GM12878 (cell line): ENCODE results near the gene METTL13. TPM values are rescaled to one million over a fixed set of nuclear protein-coding genes. Genes with fewer than 3 reads are reported as not detected.

Experiments used
- ATAC-seq: fragments of 200-7000 bp; cut with Tn5 transposase; 3 replicates; pipeline ENCODE4 v1.9.1; 2020; ENCODE audit warnings: mild to moderate bottlenecking, moderate library complexity
- BruUV-seq: library from RNA; stranded (reverse); fragments of 400-500 nt; replicated peaks from 2 replicates; lab custom pipeline; 2021; lab: Mats Ljungman, UMichigan
- CTCF ChIA-PET: fragments of 300-600 bp; sonication (Branson Sonifier 250); formaldehyde crosslinking; extraction: SDS; loops from one replicate; lab custom pipeline; 2021; ENCODE audit warnings: inconsistent platforms; lab: Yijun Ruan, JAX
- POLR2A ChIA-PET: fragments of 350-600 bp; formaldehyde crosslinking; extraction: SDS; loops from one replicate; lab custom pipeline; 2021; ENCODE audit warnings: inconsistent platforms; lab: Charles Lee
- RAD21 ChIA-PET: fragments of 300-600 bp; sonication (Branson Sonifier 250); formaldehyde crosslinking; loops from one replicate; lab custom pipeline; 2023; ENCODE audit warnings: antibody characterized with exemption; ENCODE audit not compliant: unreplicated experiment; lab: Charles Lee
- SMC1A ChIA-PET: fragments of 300-600 bp; sonication (Branson Sonifier 250); formaldehyde crosslinking; loops from one replicate; lab custom pipeline; 2023; ENCODE audit not compliant: unreplicated experiment, uncharacterized antibody; lab: Charles Lee
- DNase-seq: peaks from one replicate; pipeline ENCODE4 v3.0.0-alpha.2; 2011; ENCODE audit warnings: low read depth, low spot score
- FAIRE-seq: peaks from 3 replicates; lab custom pipeline; 2011; peaks lifted over from hg19 to GRCh38; lab: Jason Lieb, UNC
- H2AFZ ChIP-seq: 2 replicates; pipeline ENCODE4 v1.6.0; 2011; ENCODE audit warnings: low read depth, low read length, control low read depth; ENCODE audit not compliant: control insufficient read depth
- H3K27ac ChIP-seq: 2 replicates; pipeline ENCODE4 v1.5.1; 2011; ENCODE audit warnings: control low read depth; ENCODE audit not compliant: control insufficient read depth, insufficient read depth
- H3K27me3 ChIP-seq, 2 experiments: replicated peaks in 1 of 2; 2 replicates each; pipeline versions ENCODE4 v1.6.0 to v1.6.1; 2011; ENCODE audit warnings: low read length in 1 of 2; ENCODE audit not compliant: control insufficient read depth in 2 of 2, insufficient read depth in 2 of 2
- H3K36me3 ChIP-seq, 2 experiments: 2 replicates each; pipeline ENCODE4 v1.5.1; 2011; ENCODE audit warnings: low read length in 1 of 2; ENCODE audit not compliant: control insufficient read depth in 2 of 2, insufficient read depth in 2 of 2
- H3K4me1 ChIP-seq: 2 replicates; pipeline ENCODE4 v1.6.1; 2011; ENCODE audit warnings: mild to moderate bottlenecking, low read length, moderate library complexity, mixed read lengths; ENCODE audit not compliant: control insufficient read depth, insufficient read depth
- H3K4me2 ChIP-seq: 2 replicates; pipeline ENCODE4 v1.6.0; 2011; ENCODE audit warnings: control low read depth; ENCODE audit not compliant: control insufficient read depth, insufficient read depth
- H3K4me3 ChIP-seq: fragments of 200-600 bp; sonication (generic); 2 replicates; pipeline ENCODE4 v1.5.1; 2016
- H3K79me2 ChIP-seq: 2 replicates; pipeline ENCODE4 v1.6.0; 2011; ENCODE audit warnings: low read length; ENCODE audit not compliant: control insufficient read depth, insufficient read depth
- H3K9ac ChIP-seq: 2 replicates; pipeline ENCODE4 v1.8.0; 2011; ENCODE audit warnings: low read length, control low read depth, mixed read lengths; ENCODE audit not compliant: control insufficient read depth, insufficient read depth
- H3K9me3 ChIP-seq: replicated peaks from 3 replicates; pipeline ENCODE4 v1.5.1; 2011; ENCODE audit warnings: mild to moderate bottlenecking, low read length; ENCODE audit not compliant: control insufficient read depth, insufficient read depth
- H4K20me1 ChIP-seq: 2 replicates; pipeline ENCODE4 v1.6.0; 2011; ENCODE audit not compliant: control insufficient read depth, insufficient read depth
- CBX5 ChIP-seq: sonication (generic); IDR thresholded peaks from 2 replicates; pipeline ENCODE4 v1.6.1; 2016; ENCODE audit warnings: low read depth, moderate library complexity, mild to moderate bottlenecking, inconsistent platforms
- CHD1 ChIP-seq: IDR thresholded peaks from 2 replicates; pipeline ENCODE4 v1.6.1; 2012; ENCODE audit warnings: low read depth, low read length, improper control_type of control experiment
- ESRRA ChIP-seq: IDR thresholded peaks from 2 replicates; pipeline ENCODE4 v1.6.1; 2012; ENCODE audit warnings: mild to moderate bottlenecking, low read length, improper control_type of control experiment
- ETV6 ChIP-seq, 2 experiments: fragments of 450-650 bp in 1 of 2; IDR thresholded peaks in 1 of 2; conservative IDR thresholded peaks in 1 of 2; 2 replicates each; pipeline ENCODE4 v1.6.1; 2014; ENCODE audit warnings: antibody characterized with exemption in 1 of 2, borderline replicate concordance in 1 of 2, low read depth in 1 of 2, mild to moderate bottlenecking in 1 of 2, moderate library complexity in 1 of 2
- EZH2 ChIP-seq: IDR thresholded peaks from 2 replicates; pipeline ENCODE4 v1.6.1; 2012; ENCODE audit warnings: low read depth, mild to moderate bottlenecking, control low read depth, inconsistent platforms, low read length, borderline replicate concordance; ENCODE audit not compliant: control insufficient read depth
- FOXK2 ChIP-seq: fragments of 450-650 bp; IDR thresholded peaks from 2 replicates; pipeline ENCODE4 v1.6.1; 2017; ENCODE audit warnings: mild to moderate bottlenecking, moderate library complexity
- HDAC6 ChIP-seq: fragments of 200-600 bp; sonication (generic); IDR thresholded peaks from one replicate; pipeline ENCODE4 v1.8.0; 2017; ENCODE audit warnings: antibody characterized with exemption; ENCODE audit not compliant: unreplicated experiment
- KDM1A ChIP-seq: fragments of 200-600 bp; sonication (generic); IDR thresholded peaks from 2 replicates; pipeline ENCODE4 v1.6.1; 2016; ENCODE audit warnings: borderline replicate concordance
- MEF2B ChIP-seq: fragments of 450-650 bp; IDR thresholded peaks from 2 replicates; pipeline ENCODE4 v1.6.1; 2018; ENCODE audit warnings: mild to moderate bottlenecking, moderate library complexity; ENCODE audit not compliant: partially characterized antibody, poor library complexity, severe bottlenecking
- PAX8 ChIP-seq: fragments of 450-650 bp; IDR thresholded peaks from 2 replicates; pipeline ENCODE4 v1.6.1; 2017; ENCODE audit warnings: mild to moderate bottlenecking, moderate library complexity
- POLR2A ChIP-seq: IDR thresholded peaks from 2 replicates; pipeline ENCODE4 v1.6.1; 2011; ENCODE audit warnings: low read depth, mild to moderate bottlenecking, low read length
- RB1 ChIP-seq: fragments of 450-650 bp; formaldehyde crosslinking; IDR thresholded peaks from 2 replicates; pipeline ENCODE4 v1.6.1; 2017; ENCODE audit warnings: mild to moderate bottlenecking, borderline replicate concordance
- RBBP5 ChIP-seq: fragments of 200-600 bp; sonication (generic); conservative IDR thresholded peaks from 2 replicates; pipeline ENCODE4 v1.6.1; 2016
- RELA ChIP-seq: fragments of 450-650 bp; IDR thresholded peaks from 2 replicates; pipeline ENCODE4 v1.8.0; 2014; ENCODE audit warnings: borderline replicate concordance; ENCODE audit not compliant: partially characterized antibody
- REST ChIP-seq: IDR thresholded peaks from 2 replicates; pipeline ENCODE4 v1.6.1; 2012; ENCODE audit warnings: mild to moderate bottlenecking, low read depth, low read length
- SMARCA5 ChIP-seq: fragments of 450-650 bp; IDR thresholded peaks from 2 replicates; pipeline ENCODE4 v1.6.1; 2017; ENCODE audit warnings: mild to moderate bottlenecking
- SREBF1 ChIP-seq: IDR thresholded peaks from 2 replicates; pipeline ENCODE4 v1.6.1; 2012; ENCODE audit warnings: mild to moderate bottlenecking, low read length
- STAT1 ChIP-seq: fragments of 450-650 bp; conservative IDR thresholded peaks from 2 replicates; pipeline ENCODE4 v1.6.1; 2014; ENCODE audit warnings: antibody characterized with exemption, mild to moderate bottlenecking
- WGBS: methylation state at CpG from one replicate; pipeline ENCODE4 v1.1.6; 2016; ENCODE audit warnings: low lambda C conversion rate; ENCODE audit not compliant: insufficient replicate concordance, insufficient coverage; ENCODE audit errors: missing lambda C conversion rate; 5-methylcytosine and 5-hydroxymethylcytosine counted together
- in situ Hi-C: fragments of 300-500 bp; cut with MboI; formaldehyde crosslinking; loops from 9 replicates; pipeline ENCODE4 v1.14.3; 2018; ENCODE audit warnings: mixed read lengths
- intact Hi-C: fragments of 100-400 bp; cut with micrococcal nuclease; formaldehyde crosslinking; loops from one replicate; pipeline ENCODE4 v1.14.2; 2022; ENCODE audit not compliant: unreplicated experiment
- polyA plus RNA-seq, 11 experiments: library from polyadenylated mRNA; depleted of rRNA in 4 of 11; unstranded in 6 of 11; stranded (reverse) in 5 of 11; fragments of >200 nt; fragmentation: Nextera tagmentation in 4 of 11; fragmentation: Illumina TruSeq in 1 of 11; extraction: Ambion mirVana in 4 of 11; extraction: Trizol in 1 of 11; gene quantifications; 1 replicate in 1 of 11; 2 replicates in 10 of 11; pipeline versions ENCODE4 v1.2.1 to v1.2.3, GENCODE V29; 2011 to 2016; ENCODE audit warnings: inconsistent platforms in 2 of 11, missing spikeins in 2 of 11, low read depth in 1 of 11
- total RNA-seq, 4 experiments: library from RNA; depleted of rRNA in 3 of 4; stranded (reverse); fragments of >200 nt in 3 of 4; fragmentation: Illumina TruSeq in 1 of 4; extraction: Trizol in 1 of 4; gene quantifications; 2 replicates each; pipeline versions ENCODE4 v1.2.1 to v1.2.3, GENCODE V29; 2013 to 2021

Gene METTL13
- total and polyA plus RNA-seq, 10 of the 15 experiments (the other 5 are each of a cell fraction or from before 2014, with no cell fraction given) = 12.2 to 47.2 (median 35.0) TPM

- DNase-seq (no peak), FAIRE-seq (no peak), ATAC-seq (peak; percentile 44; the same call in 2 of the 3 replicates)
- no TSS peak for BruUV-seq
- intact Hi-C loops (no loop called here), in situ Hi-C loops (no loop called here)
- Histone ChIP-seq H3K4me2 (no peak overlapping the region), H3K9ac (no peak overlapping the region), H3K36me3 (no peaks in the 10 kb centered on the region), H2AFZ (no peak overlapping the region), H3K4me1 (no peaks in the 10 kb centered on the region), H3K79me2 (no peaks in the 10 kb centered on the region), H3K27me3 (no peaks in the 10 kb centered on the region), H3K27ac (no peak overlapping the region), H3K9me3 (no peaks in the 10 kb centered on the region), H3K4me3 (no peak overlapping the region), H4K20me1 (no peaks in the 10 kb centered on the region)
- TF ChIP-seq PAX8 (no peak), EZH2 (no peak), HDAC6 (no peak), KDM1A (no peak), SREBF1 (no peak), MEF2B (no peak), RBBP5 (no peak), RB1 (no peak), STAT1 (no peak), ESRRA (no peak), REST (no peak), SMARCA5 (no peak), CBX5 (no peak), ETV6 (conservative IDR thresholded peaks at IDR 0.05 in 1 of 2, IDR thresholded peaks at IDR 0.05 in 1 of 2; ENCODE audit: borderline replicate concordance in 1 of 2, low read depth in 1 of 2) (no peak), FOXK2 (no peak), CHD1 (no peak), RELA (no peak), POLR2A (no peak)
- ChIA-PET POLR2A (interaction anchor here (0.5 kb wide), 1 partner anchor 8 kb away, joined by 3 read pairs; no protein-coding TSS in a partner anchor), SMC1A (interaction anchor here (0.8 to 1.5 kb wide), 2 partner anchors 9 to 29 kb away, joined by 3 read pairs; partner anchors contain the start of gene METTL13), RAD21 (interaction anchor here (0.6 kb wide), 1 partner anchor 163 kb away, joined by 4 read pairs; no protein-coding TSS in a partner anchor), CTCF (no interaction called here)
- WGBS = 2% methylated on average over 2 of the region's 2 CpGs
Measured at GRCh38 chr1:171772312-171772711, 9.1 kb upstream of the METTL13 start.
